ENCODE measurements around the gene GRIFIN.

Gene GRIFIN

GRCh38 chr7:2438186-2438585 is 38.0 kb downstream of the GRIFIN start:
- FAIRE-seq = no peak
- TF ChIP-seq POLR2A (IDR thresholded peaks at IDR 0.05; ENCODE audit: low read depth, low read length) = no peak
- no peak for DNase-seq (ENCODE audit: insufficient read length, low spot score)

GRCh38 chr7:2437537-2438148 is 38.6 kb downstream of the GRIFIN start:
- FAIRE-seq (no peak), DNase-seq (ENCODE audit: insufficient read length, low spot score) (no peak)
- no peak for TF ChIP-seq POLR2A (IDR thresholded peaks at IDR 0.05; ENCODE audit: low read depth, low read length)

GRCh38 chr7:2437136-2437535 is 39.1 kb downstream of the GRIFIN start:
- TF ChIP-seq POLR2A (IDR thresholded peaks at IDR 0.05; ENCODE audit: low read depth, low read length) = no peak
- FAIRE-seq = no peak
- DNase-seq (ENCODE audit: insufficient read length, low spot score) = no peak

GRCh38 chr7:2436341-2437104 is 39.7 kb downstream of the GRIFIN start:
- no peak for TF ChIP-seq POLR2A (IDR thresholded peaks at IDR 0.05; ENCODE audit: low read depth, low read length)
- DNase-seq (ENCODE audit: insufficient read length, low spot score) = no peak
- FAIRE-seq = no peak

GRCh38 chr7:2435146-2435545 is 41.1 kb downstream of the GRIFIN start:
- TF ChIP-seq POLR2A (IDR thresholded peaks at IDR 0.05; ENCODE audit: low read depth, low read length) = no peak
- no peak for DNase-seq (ENCODE audit: insufficient read length, low spot score)
- FAIRE-seq = no peak

- FAIRE-seq (no peak), DNase-seq (ENCODE audit: insufficient read length, low spot score) (no peak)
- TF ChIP-seq POLR2A (IDR thresholded peaks at IDR 0.05; ENCODE audit: low read depth, low read length) = no peak
These were observed 42.3 kb downstream of the GRIFIN start for GRCh38 chr7:2433713-2434550.

GRCh38 chr7:2432910-2433712 is 43.1 kb downstream of the GRIFIN start:
- no peak for FAIRE-seq
- TF ChIP-seq POLR2A (IDR thresholded peaks at IDR 0.05; ENCODE audit: low read depth, low read length) = no peak
- DNase-seq (ENCODE audit: insufficient read length, low spot score) = no peak

- no peak for TF ChIP-seq POLR2A (IDR thresholded peaks at IDR 0.05; ENCODE audit: low read depth, low read length)
- peak; percentile 72 for DNase-seq (ENCODE audit: insufficient read length, low spot score)
- FAIRE-seq = no peak
These were observed 44.8 kb downstream of the GRIFIN start for GRCh38 chr7:2431260-2431867.

- DNase-seq (ENCODE audit: insufficient read length, low spot score) (no peak), FAIRE-seq (no peak)
- TF ChIP-seq POLR2A (IDR thresholded peaks at IDR 0.05; ENCODE audit: low read depth, low read length) = no peak
These were observed 50.4 kb downstream of the GRIFIN start for GRCh38 chr7:2425749-2426148.
